H9 (cell line): ENCODE measurements around the gene TLL2. TPM values are rescaled to one million over a fixed set of nuclear protein-coding genes. Genes with fewer than 3 reads are reported as not detected.

ENCODE experiments used
- DNase-seq: peaks from one replicate; pipeline ENCODE4 v3.0.0-alpha.2; 2017
- H2AFZ ChIP-seq: one replicate; pipeline ENCODE4 v1.6.1; 2013; ENCODE audit warnings: mild to moderate bottlenecking, low read length, control low read depth, moderate library complexity
- H2AK5ac ChIP-seq: 2 replicates; pipeline ENCODE4 v1.6.1; 2013; ENCODE audit warnings: low read length, control low read depth, mixed read lengths; ENCODE audit not compliant: insufficient read length
- H2BK120ac ChIP-seq: one replicate; pipeline ENCODE4 v1.6.1; 2013; ENCODE audit warnings: low read depth, mild to moderate bottlenecking, low read length, control low read depth, inconsistent platforms; ENCODE audit not compliant: poor library complexity, severe bottlenecking
- H2BK12ac ChIP-seq: 2 replicates; pipeline ENCODE4 v1.6.1; 2013; ENCODE audit warnings: low read length, control low read depth, mixed read lengths, low read depth; ENCODE audit not compliant: insufficient read length
- H2BK15ac ChIP-seq: 2 replicates; pipeline ENCODE4 v1.6.1; 2013; ENCODE audit warnings: low read depth, low read length, control low read depth
- H2BK20ac ChIP-seq: one replicate; pipeline ENCODE4 v1.6.1; 2013; ENCODE audit warnings: low read depth, mild to moderate bottlenecking, low read length, control low read depth, inconsistent platforms; ENCODE audit not compliant: poor library complexity, severe bottlenecking
- H2BK5ac ChIP-seq: 2 replicates; pipeline ENCODE4 v1.6.1; 2013; ENCODE audit warnings: low read length, control low read depth, mixed read lengths; ENCODE audit not compliant: insufficient read length
- H3K14ac ChIP-seq: 2 replicates; pipeline ENCODE4 v1.6.1; 2013; ENCODE audit warnings: low read length, control low read depth; ENCODE audit not compliant: insufficient read depth
- H3K18ac ChIP-seq: 2 replicates; pipeline ENCODE4 v1.6.1; 2013; ENCODE audit warnings: low read depth, mild to moderate bottlenecking, mixed read lengths, low read length, control low read depth; ENCODE audit not compliant: insufficient read length
- H3K23ac ChIP-seq: 2 replicates; pipeline ENCODE4 v1.6.1; 2013; ENCODE audit warnings: low read length, control low read depth, mixed read lengths, low read depth; ENCODE audit not compliant: insufficient read length
- H3K23me2 ChIP-seq: 2 replicates; pipeline ENCODE4 v1.6.1; 2013; ENCODE audit warnings: low read depth, mild to moderate bottlenecking, mixed read lengths, low read length, control low read depth; ENCODE audit not compliant: insufficient read length, poor library complexity, severe bottlenecking
- H3K27ac ChIP-seq: 2 replicates; pipeline ENCODE4 v1.5.1; 2013; ENCODE audit warnings: low read length, control low read depth, mixed read lengths, low read depth; ENCODE audit not compliant: insufficient read length
- H3K27me3 ChIP-seq: 2 replicates; pipeline ENCODE4 v1.6.1; 2013; ENCODE audit warnings: low read length, control low read depth, inconsistent platforms; ENCODE audit not compliant: insufficient read depth
- H3K4ac ChIP-seq: 2 replicates; pipeline ENCODE4 v1.6.1; 2013; ENCODE audit warnings: low read depth, mild to moderate bottlenecking, control low read depth, inconsistent platforms, low read length, moderate library complexity
- H3K4me1 ChIP-seq: 2 replicates; pipeline ENCODE4 v1.6.1; 2013; ENCODE audit warnings: low read length, control low read depth, inconsistent platforms; ENCODE audit not compliant: insufficient read depth
- H3K4me2 ChIP-seq: 2 replicates; pipeline ENCODE4 v1.6.1; 2013; ENCODE audit warnings: low read length, control low read depth, mixed read lengths; ENCODE audit not compliant: insufficient read length, insufficient read depth
- H3K56ac ChIP-seq: 2 replicates; pipeline ENCODE4 v1.6.1; 2013; ENCODE audit warnings: low read depth, mild to moderate bottlenecking, mixed read lengths, low read length, control low read depth; ENCODE audit not compliant: insufficient read length
- H3K79me1 ChIP-seq: 2 replicates; pipeline ENCODE4 v1.6.1; 2013; ENCODE audit warnings: low read depth, mild to moderate bottlenecking, moderate library complexity, low read length, control low read depth, inconsistent platforms; ENCODE audit not compliant: insufficient read depth, poor library complexity, severe bottlenecking
- H3K79me2 ChIP-seq: 2 replicates; pipeline ENCODE4 v1.6.1; 2013; ENCODE audit warnings: low read length, control low read depth, inconsistent platforms; ENCODE audit not compliant: insufficient read depth
- H3K9ac ChIP-seq: 2 replicates; pipeline ENCODE4 v1.6.1; 2013; ENCODE audit warnings: low read length, control low read depth, mixed read lengths; ENCODE audit not compliant: insufficient read length; ENCODE audit errors: extremely low read depth
- H3K9me3 ChIP-seq: one replicate; pipeline ENCODE4 v1.6.1; 2013; ENCODE audit warnings: low read depth, low read length, inconsistent platforms; ENCODE audit not compliant: control insufficient read depth
- H3T11ph ChIP-seq: one replicate; pipeline ENCODE4 v1.6.1; 2013; ENCODE audit warnings: mild to moderate bottlenecking, low read length, control low read depth, inconsistent platforms
- H4K20me1 ChIP-seq: one replicate; pipeline ENCODE4 v1.6.1; 2013; ENCODE audit not compliant: control insufficient read depth, insufficient read length, insufficient read depth
- H4K5ac ChIP-seq: 2 replicates; pipeline ENCODE4 v1.6.1; 2013; ENCODE audit warnings: low read depth, mild to moderate bottlenecking, mixed read lengths, low read length, control low read depth; ENCODE audit not compliant: insufficient read length
- H4K8ac ChIP-seq: replicated peaks from 2 replicates; pipeline ENCODE4 v1.6.1; 2013; ENCODE audit warnings: low read length, control low read depth, mixed read lengths, low read depth; ENCODE audit not compliant: insufficient read length
- H4K91ac ChIP-seq: 2 replicates; pipeline ENCODE4 v1.6.1; 2013; ENCODE audit warnings: low read depth, mild to moderate bottlenecking, moderate library complexity, mixed read lengths, low read length, control low read depth; ENCODE audit not compliant: insufficient read length
- H3K27ac Mint-ChIP-seq, 3 experiments: 2 replicates in 2 of 3; 3 replicates in 1 of 3; pipeline ENCODE4 v1.8.0; 2020 to 2021; ENCODE audit warnings: mixed read lengths in 3 of 3, mild to moderate bottlenecking in 1 of 3, moderate library complexity in 1 of 3
- H3K27me3 Mint-ChIP-seq: 2 replicates; pipeline ENCODE4 v1.8.0; 2021; ENCODE audit warnings: low read depth, mild to moderate bottlenecking, moderate library complexity, mixed read lengths
- H3K36me3 Mint-ChIP-seq, 3 experiments: 2 replicates in 2 of 3; 3 replicates in 1 of 3; pipeline ENCODE4 v1.8.0; 2020 to 2021; ENCODE audit warnings: low read depth in 3 of 3, mixed read lengths in 3 of 3; ENCODE audit not compliant: insufficient read depth in 1 of 3
- H3K4me1 Mint-ChIP-seq, 2 experiments: 2 replicates each; pipeline ENCODE4 v1.8.0; 2020; ENCODE audit warnings: mixed read lengths in 2 of 2
- H3K4me3 Mint-ChIP-seq, 2 experiments: 2 replicates in 1 of 2; 3 replicates in 1 of 2; pipeline ENCODE4 v1.8.0; 2020 to 2021; ENCODE audit warnings: mild to moderate bottlenecking in 2 of 2, mixed read lengths in 2 of 2, moderate library complexity in 1 of 2
- H3K9me3 Mint-ChIP-seq, 2 experiments: 2 replicates in 1 of 2; 3 replicates in 1 of 2; pipeline ENCODE4 v1.8.0; 2020; ENCODE audit warnings: mild to moderate bottlenecking in 2 of 2, mixed read lengths in 2 of 2, moderate library complexity in 1 of 2
- CTCF ChIP-seq: fragments of 200-600 bp; sonication (generic); conservative IDR thresholded peaks from 3 replicates; pipeline ENCODE4 v1.8.0; 2021; ENCODE audit warnings: antibody characterized with exemption, mild to moderate bottlenecking
- WGBS: extraction: QIAGEN DNeasy Blood & Tissue Kit; methylation state at CpG from one replicate; pipeline ENCODE4 v1.1.7; 2013; ENCODE audit warnings: missing lambda C conversion rate, low lambda C conversion rate, mixed read lengths; ENCODE audit not compliant: insufficient read length; ENCODE audit errors: extremely low coverage; 5-methylcytosine and 5-hydroxymethylcytosine counted together
- total RNA-seq: library from RNA; stranded (reverse); gene quantifications from 2 replicates; pipeline ENCODE4 v1.2.1, GENCODE V29; 2021

TLL2 gene
- total RNA-seq, 1 experiment from 2014 or later = 1.4 TPM

- H3K56ac ChIP-seq = no peak overlapping the region
- no peak overlapping the region for H4K5ac ChIP-seq
- TF ChIP-seq CTCF = no peak
- Mint-ChIP-seq H3K9me3 (peaks cover 11 to 15% of the 10 kb centered on the region in 2 experiments), H3K36me3 (peaks cover 9 to 12% (median 10%) of the 10 kb centered on the region in 3 experiments), H3K27ac (peak overlapping the region; percentile 17 to 69 (median 18); a peak in 4 of 7 replicates), H3K4me3 (no peak overlapping the region; a peak in 1 of 5 replicates), H3K27me3 (peaks cover 26% of the 10 kb centered on the region), H3K4me1 (peaks cover 65 to 67% of the 10 kb centered on the region in 2 experiments)
- no peak overlapping the region for H3K14ac ChIP-seq
- H3K23me2 ChIP-seq = no peaks in the 10 kb centered on the region
- no peak for DNase-seq
- no peak overlapping the region for H3T11ph ChIP-seq
- no peak overlapping the region for H4K8ac ChIP-seq
- H3K9me3 ChIP-seq = peaks cover 5% of the 10 kb centered on the region
- H4K20me1 ChIP-seq = no peaks in the 10 kb centered on the region
- H2BK5ac ChIP-seq = no peak overlapping the region
- no peak overlapping the region for H2BK12ac ChIP-seq
- H3K4me1 ChIP-seq = peaks cover 7% of the 10 kb centered on the region; the same call in 1 of the 2 replicates
- no peak overlapping the region for H3K9ac ChIP-seq
- H4K91ac ChIP-seq = no peak overlapping the region
- H3K79me1 ChIP-seq = no peaks in the 10 kb centered on the region
- no peak overlapping the region for H2AK5ac ChIP-seq
- H3K4ac ChIP-seq = no peak overlapping the region
- no peak overlapping the region for H3K27ac ChIP-seq
- H3K79me2 ChIP-seq = no peaks in the 10 kb centered on the region
- H2BK120ac ChIP-seq = no peak overlapping the region
- H2BK15ac ChIP-seq = no peak overlapping the region
- no peak overlapping the region for H3K23ac ChIP-seq
- no peak overlapping the region for H3K4me2 ChIP-seq
- no peak overlapping the region for H2BK20ac ChIP-seq
- no peak overlapping the region for H3K18ac ChIP-seq
- H2AFZ ChIP-seq = no peak overlapping the region
- no peaks in the 10 kb centered on the region for H3K27me3 ChIP-seq
- WGBS = no CpG with 5 or more reads among the region's 5 CpGs
These were observed 172.2 kb downstream of the TLL2 start for GRCh38 chr10:96341219-96342182.
